HCT116 (cell line): ENCODE measurements around the gene GABPB2.

Source experiments
- CTCF ChIP-seq, 3 experiments: fragments of 200-600 bp in 1 of 3; sonication (generic) in 1 of 3; IDR thresholded peaks in 2 of 3; conservative IDR thresholded peaks in 1 of 3; 2 replicates each; pipeline ENCODE4 v1.5.1; 2012 to 2017; ENCODE audit warnings: low read depth in 2 of 3, low read length in 2 of 3, antibody characterized with exemption in 1 of 3, borderline replicate concordance in 1 of 3, control low read depth in 1 of 3, mild to moderate bottlenecking in 1 of 3, mixed read lengths in 1 of 3, mixed run types in 1 of 3, moderate library complexity in 1 of 3; ENCODE audit not compliant: insufficient read depth in 1 of 3
- EGR1 ChIP-seq: IDR thresholded peaks from 2 replicates; pipeline ENCODE4 v1.6.1; 2012; ENCODE audit warnings: low read depth
- EZH2 ChIP-seq: fragments of 200-600 bp; sonication (generic); IDR thresholded peaks from 2 replicates; pipeline ENCODE4 v1.6.1; 2017; ENCODE audit warnings: antibody characterized with exemption, mixed run types
- JUND ChIP-seq: IDR thresholded peaks from 2 replicates; pipeline ENCODE4 v1.6.1; 2012
- TCF7L2 ChIP-seq: IDR thresholded peaks from 2 replicates; pipeline ENCODE4 v1.7.0; 2011; ENCODE audit warnings: borderline replicate concordance, inconsistent platforms; ENCODE audit not compliant: insufficient read depth, insufficient read length; ENCODE audit errors: extremely low read depth
- YY1 ChIP-seq: IDR thresholded peaks from 2 replicates; pipeline ENCODE4 v1.6.1; 2011; ENCODE audit warnings: low read length, low read depth, moderate library complexity, mild to moderate bottlenecking; ENCODE audit not compliant: insufficient replicate concordance; ENCODE audit errors: extremely low read depth
- ZNF274 ChIP-seq: fragments of 200-500 bp; sonication (Bioruptor generic); IDR thresholded peaks from 2 replicates; pipeline ENCODE4 v1.6.1; 2014; ENCODE audit warnings: mild to moderate bottlenecking, low read depth, low read length, inconsistent platforms

- peak; percentile 30 for TF ChIP-seq TCF7L2
- no peak for TF ChIP-seq CTCF (IDR thresholded peaks at IDR 0.05 in 2 of 3, conservative IDR thresholded peaks at IDR 0.05 in 1 of 3; ENCODE audit: borderline replicate concordance in 1 of 3, insufficient read depth in 1 of 3, low read depth in 2 of 3, low read length in 2 of 3)
- no peak for TF ChIP-seq EZH2
- TF ChIP-seq JUND, result no peak
- no peak for TF ChIP-seq YY1
- TF ChIP-seq ZNF274, result no peak
- no peak for TF ChIP-seq EGR1
Observed at GRCh38 chr1:151060007-151060656, 10.4 kb upstream of the GABPB2 start, which contains the start of gene MLLT11.
